NCI-H82 treated with DMSO at 0.1 percent for 48 hours (cell line): Measurements from ENCODE around the gene GPR108.
"Not testable (repeated sequence)": the region's sequence is repeated elsewhere in the genome, so short reads cannot be mapped to it uniquely, and the experiment has no call there.

ENCODE experiments used
- DNase-seq: peaks from one replicate; lab custom pipeline; 2025; ENCODE audit not compliant: unreplicated experiment; lab: John Stamatoyannopoulos, UW

GPR108 gene

DNA sequence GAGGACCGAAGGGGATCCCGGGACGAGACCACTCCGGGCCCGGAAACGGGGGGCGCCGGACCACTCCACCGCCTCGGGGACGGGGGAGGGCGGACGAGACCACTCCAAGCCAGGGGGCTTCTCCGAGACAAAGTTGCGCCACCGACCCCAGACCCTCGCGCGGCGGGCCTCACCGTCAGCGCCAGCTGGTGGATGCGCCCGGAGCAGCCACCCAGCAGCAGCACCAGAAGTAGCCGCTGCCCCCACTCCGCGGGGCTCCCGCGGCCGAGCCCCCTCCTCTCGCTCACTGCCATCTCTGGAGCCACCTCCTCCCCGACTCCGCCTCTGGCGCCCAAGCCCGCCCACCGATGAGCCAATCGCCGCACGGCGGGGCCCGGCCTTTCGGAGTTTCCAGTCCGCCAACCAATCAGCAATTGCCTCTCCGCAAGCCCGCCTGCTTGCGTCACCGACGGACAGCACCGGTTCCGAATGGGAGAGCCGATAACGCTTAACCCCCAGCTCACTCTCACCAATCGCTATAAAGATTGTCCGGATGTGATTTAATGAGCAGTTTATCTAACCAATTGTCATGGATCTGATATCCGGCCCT, at the start of gene GPR108:
Gene GPR108, minus strand, starts transcription at position 297 of the 589 bp plus-strand sequence. Its CDS starts 4 bp downstream, at position 293.
- DNase-seq = peak; percentile 97

DNA sequence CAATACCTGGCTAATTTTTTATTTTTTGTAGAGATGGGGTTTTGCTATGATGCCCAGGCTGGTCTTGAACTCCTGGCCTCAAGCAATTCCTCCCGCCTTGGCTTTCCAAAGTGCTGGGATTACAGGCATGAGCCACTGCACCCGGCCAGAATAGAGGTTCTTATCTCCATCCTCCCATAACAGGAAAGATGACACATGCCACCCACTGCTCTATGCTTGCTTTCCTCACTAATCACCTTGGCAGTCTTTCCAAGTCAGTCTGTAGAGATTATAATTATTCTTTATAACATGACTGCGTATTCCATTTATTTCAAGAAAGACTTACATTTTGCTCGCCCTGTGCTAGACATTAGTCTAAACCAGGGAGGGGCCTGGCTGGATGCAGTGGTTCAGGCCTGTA, 41.8 kb upstream of the GPR108 start:
- no peak for DNase-seq

DNA sequence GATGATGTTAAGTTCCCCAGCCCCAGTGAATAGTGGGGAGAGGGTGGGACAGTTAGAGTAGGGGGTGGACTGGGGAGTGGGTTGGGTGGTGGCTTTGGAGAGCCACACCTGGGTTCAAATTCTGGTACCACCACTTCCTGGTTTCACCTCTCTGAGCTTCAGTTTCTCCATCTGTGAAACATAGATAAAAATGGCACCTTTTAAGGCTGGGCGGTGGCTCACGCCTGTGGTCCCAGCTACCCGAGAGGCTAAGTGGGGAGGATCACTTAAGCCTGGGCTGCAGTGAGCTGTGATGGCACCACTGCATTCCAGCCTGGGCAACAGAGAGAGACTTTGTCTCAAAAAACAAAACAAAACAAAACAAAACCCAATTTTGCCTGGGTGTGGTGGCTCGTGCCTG, 41.0 kb upstream of the GPR108 start:
- no peak for DNase-seq

DNA sequence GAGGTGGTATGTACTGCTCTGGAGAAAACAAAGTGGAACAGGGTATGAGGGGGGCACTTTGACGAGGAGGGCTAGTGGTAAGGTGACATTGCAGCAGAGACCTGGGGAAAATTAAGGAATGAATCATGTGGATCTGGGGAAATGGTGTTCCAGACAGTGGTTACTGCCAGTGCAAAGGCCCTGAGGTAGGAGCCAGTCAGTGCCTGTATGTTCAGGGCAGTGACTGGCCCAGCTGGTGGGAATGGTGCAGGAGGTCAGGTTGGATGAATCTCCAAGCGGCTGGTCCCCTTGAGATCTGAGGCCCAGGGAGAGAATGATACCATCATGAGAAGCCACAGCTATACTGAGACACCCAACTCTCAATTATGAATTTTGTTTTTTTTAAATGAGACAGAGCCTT, 40.1 kb upstream of the GPR108 start:
- DNase-seq = no peak

DNA sequence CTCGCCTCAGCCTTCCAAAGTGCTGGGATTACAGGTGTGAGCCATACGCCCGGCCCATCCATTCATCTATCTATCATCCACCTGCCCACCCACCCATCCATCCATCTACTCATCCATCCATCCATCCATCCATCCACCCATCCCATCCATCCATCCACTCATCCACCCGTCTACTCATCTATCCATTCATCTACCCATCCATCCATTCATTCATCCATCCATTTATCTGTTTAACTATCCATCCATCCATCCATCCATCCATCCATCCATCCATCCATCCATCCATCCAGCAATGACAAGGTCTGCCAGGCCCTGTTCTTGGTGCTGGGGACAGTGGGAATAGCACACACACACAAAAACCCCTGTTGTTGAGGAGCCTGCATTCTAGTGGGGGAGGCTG, 39.6 kb upstream of the GPR108 start:
- no peak for DNase-seq

DNA sequence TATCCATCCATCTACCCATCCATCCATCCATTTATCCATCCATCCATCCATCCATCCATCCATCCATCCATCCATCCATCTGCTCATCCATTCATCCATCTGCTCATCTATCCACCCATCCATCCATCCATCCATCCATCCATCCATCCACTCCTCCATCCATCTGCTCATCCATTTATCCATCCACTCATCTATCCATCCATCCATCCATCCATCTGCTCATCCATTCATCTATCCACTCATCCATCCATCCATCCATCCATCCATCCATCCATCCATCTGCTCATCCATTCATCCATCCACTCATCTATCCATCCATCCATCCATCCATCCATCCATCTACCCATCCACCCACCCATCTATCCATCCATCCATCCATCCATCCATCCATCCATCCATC, 38.7 kb upstream of the GPR108 start:
- not testable (repeated sequence) for DNase-seq

DNA sequence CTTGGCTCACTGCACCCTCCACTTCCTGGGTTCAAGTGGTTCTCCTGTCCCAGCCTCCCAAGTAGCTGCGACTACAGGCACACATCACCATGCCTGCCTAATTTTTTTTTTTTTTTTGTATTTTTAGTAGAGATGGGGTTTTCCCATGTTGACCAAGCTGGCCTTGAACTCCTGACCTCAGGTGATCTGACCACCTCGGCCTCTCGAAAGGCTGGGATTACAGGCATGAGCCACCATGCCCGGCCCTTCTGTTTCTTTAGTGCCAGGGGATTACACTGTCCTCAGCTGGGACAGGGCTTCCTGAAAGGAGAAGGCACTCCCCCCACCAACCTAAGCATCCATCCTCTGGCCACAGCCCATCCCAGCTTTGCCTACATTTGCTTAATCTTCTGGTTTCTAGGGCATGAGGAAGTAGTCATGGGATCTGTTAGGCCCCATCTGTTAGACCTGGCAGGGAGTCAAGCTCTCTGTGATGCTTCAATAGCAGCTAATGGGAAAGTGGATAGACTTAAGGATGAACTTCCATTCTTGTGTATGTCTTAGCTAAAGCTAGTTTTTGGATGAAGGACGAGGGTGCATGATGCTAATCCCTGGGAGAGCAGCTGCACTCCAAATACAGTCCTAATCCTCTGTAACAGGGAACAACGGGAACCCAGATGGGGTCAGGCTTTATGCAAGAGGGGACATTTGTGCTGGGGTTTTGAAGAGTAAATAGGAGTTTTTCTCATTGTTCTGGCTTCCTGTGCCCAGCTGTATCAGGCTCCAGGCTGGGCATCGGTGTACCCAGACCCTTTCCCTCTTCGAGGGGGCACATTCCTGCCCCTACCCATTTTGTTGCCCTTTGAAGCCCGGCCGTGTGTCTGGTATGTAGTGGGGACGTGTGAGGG, 37.7 kb upstream of the GPR108 start:
- DNase-seq = no peak

DNA sequence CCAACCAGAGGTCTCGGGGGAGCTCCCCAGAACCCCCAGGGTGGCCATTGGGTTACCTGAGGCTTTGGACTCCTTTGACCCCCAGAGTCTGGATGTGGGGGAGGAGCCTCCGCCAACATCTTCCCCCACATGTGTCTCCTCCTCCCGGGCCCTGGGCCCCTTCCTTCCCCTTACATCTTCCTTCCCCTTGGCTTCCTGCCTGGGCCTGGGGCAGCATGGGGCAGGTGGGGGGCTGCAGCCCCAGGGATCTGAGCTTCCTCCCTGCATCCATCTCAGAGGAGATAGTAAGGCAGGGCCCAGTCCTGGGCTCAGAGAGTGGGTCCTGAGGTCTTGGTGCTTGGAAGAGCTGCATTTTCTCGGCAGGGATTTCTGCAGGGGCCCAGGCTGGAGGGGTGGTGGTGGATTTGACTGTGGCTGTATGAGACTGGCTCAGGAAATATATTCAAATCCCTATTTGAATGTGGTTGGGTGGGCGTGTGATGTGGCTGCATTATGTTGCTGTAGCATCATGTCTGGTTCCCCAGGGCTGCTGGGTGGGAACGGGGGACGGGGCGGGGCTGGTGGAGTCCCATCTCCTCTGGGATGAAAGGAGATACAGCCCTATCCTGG, 36.0 kb upstream of the GPR108 start:
- DNase-seq = no peak

DNA sequence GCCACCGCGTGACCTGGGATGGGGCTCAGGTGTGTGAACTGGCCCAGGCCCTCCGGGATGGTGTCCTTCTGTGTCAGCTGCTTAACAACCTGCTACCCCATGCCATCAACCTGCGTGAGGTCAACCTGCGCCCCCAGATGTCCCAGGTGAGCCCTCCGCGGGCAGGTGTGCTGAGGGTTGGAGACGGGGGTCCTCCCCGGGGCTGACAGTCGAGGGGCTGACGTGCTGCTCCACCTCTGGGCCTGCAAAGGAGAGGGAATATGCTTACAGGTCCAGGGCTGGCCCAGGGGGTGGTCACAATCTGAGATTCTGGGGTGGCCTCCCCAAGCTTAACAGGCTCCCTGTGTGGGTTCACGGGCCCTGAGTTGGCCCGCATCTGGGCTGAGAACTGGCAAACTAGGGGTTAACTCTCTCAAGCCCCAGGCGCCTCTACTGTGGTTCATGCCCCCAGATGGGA, 35.5 kb upstream of the GPR108 start:
- DNase-seq = no peak

DNA sequence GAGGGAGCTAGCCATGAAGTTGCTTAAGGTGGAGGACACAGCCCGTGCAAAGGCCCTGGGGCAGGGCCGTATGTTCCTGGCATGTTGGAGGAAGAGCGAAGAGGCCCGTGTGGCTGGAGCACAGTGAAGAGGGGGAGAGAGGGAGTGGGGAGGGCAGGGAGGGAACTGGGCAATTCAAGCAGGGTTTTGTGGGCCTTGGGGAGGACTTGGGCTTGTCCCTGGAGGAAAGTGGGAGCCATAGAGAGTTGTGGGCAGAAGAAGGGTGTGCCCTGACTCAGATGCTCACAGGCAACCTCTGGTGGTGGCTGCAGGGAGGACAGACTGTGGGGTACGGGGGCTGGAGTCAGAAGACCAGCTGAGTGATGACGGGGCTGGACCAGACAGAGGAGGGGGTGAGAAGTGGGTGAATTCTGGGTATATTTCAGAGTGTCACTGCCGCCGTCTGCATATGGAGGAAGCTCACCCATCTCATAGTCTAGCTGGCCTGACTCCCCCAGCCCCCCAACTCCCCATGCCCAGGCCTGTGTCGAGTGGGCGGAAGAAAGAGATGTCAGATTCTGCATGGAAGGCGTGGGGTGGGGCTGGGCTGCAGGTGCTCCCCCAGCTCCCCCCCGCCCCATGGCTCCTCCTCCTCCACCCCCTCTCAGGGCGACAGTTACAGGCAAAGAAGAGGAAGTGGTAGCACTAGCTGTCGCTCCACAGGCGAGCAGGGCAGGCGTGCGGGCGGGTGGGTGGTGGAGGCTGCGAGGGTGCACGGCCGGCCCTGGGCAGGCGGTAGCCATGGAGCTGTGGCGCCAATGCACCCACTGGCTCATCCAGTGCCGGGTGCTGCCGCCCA, 34.9 kb upstream of the GPR108 start, which contains the start of gene VAV1:
Gene VAV1, plus strand, starts transcription at position 681 of the 838 bp plus-strand sequence. Its CDS starts 100 bp downstream, at position 781.
- DNase-seq = no peak

DNA sequence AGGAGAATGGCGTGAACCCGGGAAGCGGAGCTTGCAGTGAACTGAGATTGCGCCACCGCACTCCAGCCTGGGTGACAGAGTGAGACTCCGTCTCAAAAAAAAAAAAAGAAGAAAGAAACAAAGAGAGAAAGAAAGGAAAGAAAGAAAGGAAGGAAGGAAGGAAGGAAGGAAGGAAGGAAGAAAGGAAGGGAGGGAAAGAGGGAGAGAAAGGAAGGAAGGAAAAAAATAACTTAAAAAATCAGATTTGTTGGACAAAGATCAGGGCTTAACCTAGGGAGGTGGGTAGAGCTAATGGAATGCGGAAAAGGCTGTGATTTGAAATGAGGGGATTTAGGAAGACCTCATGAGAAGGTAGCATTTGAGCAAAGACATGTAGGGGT, 34.3 kb upstream of the GPR108 start:
- not testable (repeated sequence) for DNase-seq

DNA sequence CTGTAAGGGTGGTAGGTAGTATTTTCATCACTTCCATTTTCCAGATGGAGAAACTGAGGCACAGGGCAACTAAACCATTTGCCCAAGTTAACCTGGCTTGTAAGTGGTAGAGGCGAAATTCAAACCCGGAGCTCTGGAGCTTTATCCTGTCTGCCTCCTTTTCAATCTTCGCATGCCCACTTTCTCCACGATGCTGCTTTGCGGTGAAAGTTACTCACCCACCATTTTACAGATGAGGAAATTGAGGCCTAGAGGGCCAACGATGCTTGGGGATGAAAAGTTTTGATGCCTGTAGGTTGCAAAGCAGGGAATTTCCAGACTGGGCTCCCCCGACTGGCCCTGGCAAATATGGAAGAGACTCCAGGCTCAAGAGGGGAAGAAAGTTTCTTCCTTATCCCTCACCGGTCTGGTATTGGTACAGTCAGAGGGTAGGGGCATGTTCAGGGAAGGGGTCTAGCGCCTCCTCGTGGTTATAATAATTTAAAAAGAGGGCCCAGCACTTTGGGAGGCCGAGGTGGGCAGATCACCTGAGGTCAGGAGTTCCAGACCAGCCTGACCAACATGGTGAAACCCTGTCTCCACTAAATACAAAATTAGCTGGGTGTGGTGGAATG, 31.7 kb upstream of the GPR108 start:
- DNase-seq = peak; percentile 5

DNA sequence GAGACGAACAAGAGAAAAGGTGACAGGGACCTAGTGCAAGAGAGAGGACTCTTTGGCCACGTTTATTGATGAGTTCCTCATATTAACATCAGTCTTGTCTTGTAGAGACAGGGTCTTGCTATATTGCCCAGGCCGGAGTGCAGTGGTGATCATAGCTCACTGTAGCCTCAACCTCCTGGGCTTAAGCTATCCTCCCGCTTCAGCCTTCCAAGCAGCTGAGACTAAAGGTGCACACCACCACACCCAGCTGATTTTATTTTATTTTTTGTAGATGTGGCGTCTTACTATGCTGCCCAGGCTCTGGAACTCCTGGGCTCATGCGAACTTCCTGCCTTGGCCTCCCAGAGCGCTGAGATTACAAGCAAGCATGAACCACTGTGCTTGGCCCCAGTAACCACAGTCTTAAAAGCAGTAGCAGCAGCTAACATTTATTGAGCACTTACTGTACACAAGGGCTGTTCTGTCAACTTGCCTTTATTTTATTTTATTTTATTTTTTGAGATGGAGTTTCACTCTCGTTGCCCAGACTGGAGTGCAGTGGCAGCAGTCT, 30.9 kb upstream of the GPR108 start:
- no peak for DNase-seq

DNA sequence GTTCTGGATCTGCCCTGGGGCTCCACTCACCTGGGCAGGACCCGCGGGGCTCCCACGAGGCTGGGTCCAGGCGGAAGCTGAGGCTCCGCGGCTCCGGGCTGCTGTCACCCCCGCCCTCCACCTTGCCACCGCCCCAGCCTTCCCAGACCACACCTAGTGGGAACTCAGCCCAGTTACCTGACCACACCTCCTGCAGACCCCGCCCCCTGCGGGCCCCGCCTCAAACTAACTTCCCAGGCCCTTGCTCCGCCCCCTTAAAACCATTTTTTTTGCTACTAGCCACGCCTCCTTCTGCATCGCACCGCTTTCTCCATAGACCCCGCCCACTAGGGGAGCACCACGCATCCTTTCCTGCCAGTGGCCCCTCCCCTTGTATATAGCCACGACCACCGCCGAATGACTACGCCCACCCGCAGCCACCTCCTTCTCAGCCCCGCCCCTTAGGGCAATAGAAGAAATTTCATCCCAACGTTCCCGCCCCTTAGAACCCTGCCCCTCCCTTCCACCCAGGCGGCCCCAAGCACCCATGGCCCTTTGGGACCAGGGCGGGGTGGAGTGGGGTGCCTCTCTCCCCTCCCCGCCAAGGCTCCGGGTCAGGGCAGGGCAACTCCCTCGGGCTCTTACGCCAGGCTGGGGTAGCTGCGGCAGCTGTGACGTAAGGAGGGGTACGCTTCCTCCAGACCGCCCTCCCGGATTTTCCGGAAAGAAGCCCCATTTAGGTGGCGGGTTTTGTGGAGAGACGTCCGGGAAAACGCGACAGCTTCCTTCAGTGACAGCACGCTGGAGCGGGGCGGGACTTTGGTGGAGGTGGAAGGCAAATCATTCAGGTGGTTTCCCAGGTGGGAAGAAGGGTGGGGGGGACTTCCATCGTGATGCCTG, 30.2 kb upstream of the GPR108 start, which contains the start of gene SH2D3A:
Gene SH2D3A, minus strand, starts transcription at position 79 of the 879 bp plus-strand sequence. CDS start 3,687 bp downstream, outside the sequence.
- DNase-seq = peak; percentile 18

DNA sequence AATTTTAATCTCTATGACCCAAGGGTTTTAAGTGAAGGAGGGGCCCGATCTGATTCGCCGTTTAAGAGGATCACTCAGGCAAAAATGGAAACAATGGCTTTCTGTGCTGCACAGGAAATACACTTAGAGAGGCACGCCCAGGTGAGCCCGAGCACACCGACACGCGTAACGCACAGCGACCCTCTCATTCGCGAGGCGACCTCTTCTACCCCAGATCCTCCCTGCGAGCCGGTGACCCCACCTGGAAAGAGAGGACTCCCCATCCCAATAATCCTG, 29.6 kb upstream of the GPR108 start:
- DNase-seq = no peak

DNA sequence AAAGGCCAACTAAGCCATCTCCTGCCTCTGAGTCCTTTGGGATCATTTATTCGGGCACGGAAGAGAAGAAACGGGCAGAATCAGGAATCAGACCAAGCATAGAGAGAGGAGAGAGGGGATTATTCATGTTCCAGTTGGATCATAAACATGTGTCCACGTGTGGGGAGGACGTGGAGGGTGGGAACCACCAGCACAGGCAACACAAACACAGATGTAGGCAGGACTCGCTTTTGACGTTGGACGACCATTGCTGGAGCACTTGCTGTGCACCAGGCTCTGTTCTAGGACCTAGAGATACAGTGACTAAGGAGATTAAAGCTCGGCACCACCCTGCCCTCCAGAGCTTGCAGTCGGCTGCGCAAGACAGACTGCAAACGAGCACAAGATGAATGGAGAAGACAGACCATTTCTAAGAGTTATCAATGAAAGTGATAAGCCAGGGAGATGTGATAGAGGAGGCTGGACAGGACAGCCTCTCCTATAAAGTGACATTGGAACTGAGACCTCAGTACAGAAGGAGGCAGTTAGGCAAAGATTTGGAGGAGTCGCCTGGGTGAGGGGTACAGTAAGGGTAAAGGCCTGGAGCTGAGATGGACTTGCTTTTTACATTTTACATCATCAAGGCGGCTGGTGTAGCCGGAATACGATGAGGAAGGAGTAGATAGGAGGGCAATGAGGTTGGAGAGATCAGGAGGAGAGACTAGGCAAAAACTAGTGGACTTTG, 29.1 kb upstream of the GPR108 start:
- no peak for DNase-seq

DNA sequence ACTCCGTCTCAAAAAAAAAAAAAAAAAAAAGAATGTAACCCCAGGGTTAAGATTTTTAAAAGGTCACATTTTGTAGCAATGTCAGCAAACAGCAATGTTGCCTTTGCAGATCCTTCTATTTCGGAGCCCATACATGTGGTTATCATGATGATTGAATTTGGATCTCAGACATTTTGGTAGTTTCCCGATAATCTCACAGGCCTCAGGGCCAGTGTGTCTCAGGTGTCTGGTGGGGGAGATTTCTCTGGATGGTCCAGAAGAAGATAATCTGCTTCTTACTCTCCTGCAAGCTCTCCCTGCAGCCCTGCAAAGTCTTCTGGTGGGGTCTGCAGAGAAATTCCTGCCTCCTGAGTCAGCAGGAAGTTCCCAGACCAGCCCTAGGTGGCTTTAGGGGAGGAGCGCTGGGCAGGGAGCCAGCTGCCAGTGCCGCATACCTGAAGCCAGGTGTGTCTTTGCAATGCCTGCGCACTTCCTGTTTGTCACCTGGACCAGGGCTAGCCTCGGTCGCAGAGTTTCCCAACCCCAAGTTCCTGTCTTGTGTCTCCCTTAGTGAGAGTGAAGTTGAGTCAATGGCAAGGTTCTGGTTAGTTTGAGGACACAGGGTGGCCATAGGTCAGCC, 28.5 kb upstream of the GPR108 start:
- no peak for DNase-seq

DNA sequence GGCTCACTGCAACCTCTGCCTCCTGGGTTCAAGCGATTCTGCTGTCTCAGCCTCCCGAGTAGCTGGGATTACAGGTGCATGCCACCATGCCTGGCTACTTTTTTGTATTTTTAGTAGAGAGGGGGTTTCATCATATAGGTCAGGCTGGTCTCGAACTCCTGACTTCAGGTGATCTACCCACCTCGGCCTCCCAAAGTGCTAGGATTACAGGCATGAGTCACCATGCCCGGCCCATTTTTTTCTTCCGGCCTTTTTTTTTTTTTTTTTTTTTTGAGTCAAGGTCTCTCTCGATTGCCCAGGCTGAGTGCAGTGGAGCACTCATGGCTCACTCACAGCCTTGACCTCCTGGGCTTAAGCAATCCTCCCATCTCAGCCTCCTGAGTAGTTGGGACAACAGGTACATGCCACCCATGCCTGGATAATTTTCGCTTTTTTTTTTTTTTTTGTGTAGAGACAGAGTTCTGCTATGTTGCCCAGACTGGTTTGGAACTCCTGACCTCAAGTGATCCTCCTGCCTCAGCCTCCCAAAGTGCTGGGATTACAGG, 24.9 kb upstream of the GPR108 start:
- not testable (repeated sequence) for DNase-seq
